ENCODE data around the gene ADAM11.
A peak's percentile ranks its signal among the peaks of the same experiment; 100 is the strongest.

Gene ADAM11

GRCh38 chr17:44830359-44831288, 71.8 kb downstream of the ADAM11 start:
- TF ChIP-seq, protein P1, sequence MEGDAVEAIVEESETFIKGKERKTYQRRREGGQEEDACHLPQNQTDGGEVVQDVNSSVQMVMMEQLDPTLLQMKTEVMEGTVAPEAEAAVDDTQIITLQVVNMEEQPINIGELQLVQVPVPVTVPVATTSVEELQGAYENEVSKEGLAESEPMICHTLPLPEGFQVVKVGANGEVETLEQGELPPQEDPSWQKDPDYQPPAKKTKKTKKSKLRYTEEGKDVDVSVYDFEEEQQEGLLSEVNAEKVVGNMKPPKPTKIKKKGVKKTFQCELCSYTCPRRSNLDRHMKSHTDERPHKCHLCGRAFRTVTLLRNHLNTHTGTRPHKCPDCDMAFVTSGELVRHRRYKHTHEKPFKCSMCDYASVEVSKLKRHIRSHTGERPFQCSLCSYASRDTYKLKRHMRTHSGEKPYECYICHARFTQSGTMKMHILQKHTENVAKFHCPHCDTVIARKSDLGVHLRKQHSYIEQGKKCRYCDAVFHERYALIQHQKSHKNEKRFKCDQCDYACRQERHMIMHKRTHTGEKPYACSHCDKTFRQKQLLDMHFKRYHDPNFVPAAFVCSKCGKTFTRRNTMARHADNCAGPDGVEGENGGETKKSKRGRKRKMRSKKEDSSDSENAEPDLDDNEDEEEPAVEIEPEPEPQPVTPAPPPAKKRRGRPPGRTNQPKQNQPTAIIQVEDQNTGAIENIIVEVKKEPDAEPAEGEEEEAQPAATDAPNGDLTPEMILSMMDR (IDR thresholded peaks at IDR 0.05; ENCODE audit: low read depth, low read length) = no peak
- peak overlapping the region; percentile 89 for H3K4me3 ChIP-seq (ENCODE audit: low read depth, low read length)

DNA sequence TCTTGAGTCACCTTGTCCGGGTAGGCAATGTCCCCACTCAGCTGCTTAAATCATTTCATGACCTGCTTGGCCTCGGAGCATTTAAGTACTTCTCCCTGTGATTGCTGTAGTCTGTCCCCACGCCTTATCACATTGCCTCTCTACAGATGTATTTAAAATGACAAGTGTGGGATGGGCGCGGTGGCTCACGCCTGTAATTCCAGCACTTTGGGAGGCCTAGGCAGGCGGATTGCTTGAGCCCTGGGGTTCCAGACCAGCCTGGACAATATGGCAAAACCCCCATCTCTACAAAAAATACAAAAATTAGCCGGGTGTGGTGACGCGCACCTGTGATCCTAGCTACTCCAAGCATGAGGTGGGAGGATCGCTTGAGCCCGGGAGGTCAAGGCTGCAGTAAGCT, 72.6 kb downstream of the ADAM11 start:
- TF ChIP-seq, protein P1 (IDR thresholded peaks at IDR 0.05; ENCODE audit: low read depth, low read length) = no peak
- H3K4me3 ChIP-seq (ENCODE audit: low read depth, low read length) = no peak overlapping the region

All from WI38 (cell line).